COLO829 (cell line): ENCODE results near the gene ABCD3.
"Not testable (repeated sequence)": the region's sequence is repeated elsewhere in the genome, so short reads cannot be mapped to it uniquely, and the experiment has no call there.

Source experiments
- DNase-seq: peaks from one replicate; pipeline ENCODE4 v3.0.0; 2012; ENCODE audit warnings: low spot score

The ABCD3 gene

GRCh38 chr1:94416901-94417727, 1.1 kb upstream of the ABCD3 start:
- DNase-seq, result peak; percentile 46

GRCh38 chr1:94417728-94417977, 536 bp upstream of the ABCD3 start:
- DNase-seq, result no peak

GRCh38 chr1:94418664-94419655, 771 bp downstream of the ABCD3 start:
- DNase-seq, result no peak

- no peak for DNase-seq
Measured at GRCh38 chr1:94422115-94422820, 4.1 kb downstream of the ABCD3 start.

GRCh38 chr1:94425821-94426484, 7.8 kb downstream of the ABCD3 start:
- DNase-seq, result no peak

- DNase-seq, result not testable (repeated sequence)
Measured at GRCh38 chr1:94426485-94426870, 8.3 kb downstream of the ABCD3 start.

- no peak for DNase-seq
Measured at GRCh38 chr1:94428441-94428840, 10.3 kb downstream of the ABCD3 start.

GRCh38 chr1:94428927-94429528, 10.8 kb downstream of the ABCD3 start:
- not testable (repeated sequence) for DNase-seq

- not testable (repeated sequence) for DNase-seq
Measured at GRCh38 chr1:94430066-94430465, 11.9 kb downstream of the ABCD3 start.

GRCh38 chr1:94433866-94434265, 15.7 kb downstream of the ABCD3 start:
- no peak for DNase-seq

GRCh38 chr1:94434365-94435045, 16.3 kb downstream of the ABCD3 start:
- no peak for DNase-seq

GRCh38 chr1:94438692-94439276, 20.6 kb downstream of the ABCD3 start:
- DNase-seq, result no peak

- DNase-seq, result no peak
Measured at GRCh38 chr1:94440088-94440487, 21.9 kb downstream of the ABCD3 start.

GRCh38 chr1:94443067-94443466, 24.9 kb downstream of the ABCD3 start:
- not testable (repeated sequence) for DNase-seq

- DNase-seq, result not testable (repeated sequence)
Measured at GRCh38 chr1:94444819-94445218, 26.6 kb downstream of the ABCD3 start.

GRCh38 chr1:94445733-94446132, 27.5 kb downstream of the ABCD3 start:
- DNase-seq, result not testable (repeated sequence)

- not testable (repeated sequence) for DNase-seq
Measured at GRCh38 chr1:94446177-94446576, 28.0 kb downstream of the ABCD3 start.

- DNase-seq, result not testable (repeated sequence)
Measured at GRCh38 chr1:94448741-94449140, 30.6 kb downstream of the ABCD3 start.

- DNase-seq, result no peak
Measured at GRCh38 chr1:94456736-94457135, 38.5 kb downstream of the ABCD3 start.

GRCh38 chr1:94462606-94463005, 44.4 kb downstream of the ABCD3 start:
- DNase-seq, result no peak
